Activated CD4-positive, CD25-positive, alpha-beta regulatory T cell treated with anti-CD3 and anti-CD28 coated beads, Interleukin-2, amount 50 U/mL, for 24 hours (primary cell): ENCODE data around the gene CLEC9A.
"Not testable (repeated sequence)": the region's sequence is repeated elsewhere in the genome, so short reads cannot be mapped to it uniquely, and the experiment has no call there.

Source experiments
- ATAC-seq, 2 donors: fragments of 150-1000 bp; cut with Tn5 transposase; one replicate each; pipeline ENCODE4 v1.10.0; 2021; ENCODE audit warnings: mild to moderate bottlenecking in 1 of 2, moderate library complexity in 1 of 2

CLEC9A gene

GRCh38 chr12:10030446-10030845, at the start of gene CLEC9A:
Gene CLEC9A (plus strand): TSS chr12:10030682. CDS start chr12:10052688, 22,006 bp downstream.
- ATAC-seq, result no peak

DNA sequence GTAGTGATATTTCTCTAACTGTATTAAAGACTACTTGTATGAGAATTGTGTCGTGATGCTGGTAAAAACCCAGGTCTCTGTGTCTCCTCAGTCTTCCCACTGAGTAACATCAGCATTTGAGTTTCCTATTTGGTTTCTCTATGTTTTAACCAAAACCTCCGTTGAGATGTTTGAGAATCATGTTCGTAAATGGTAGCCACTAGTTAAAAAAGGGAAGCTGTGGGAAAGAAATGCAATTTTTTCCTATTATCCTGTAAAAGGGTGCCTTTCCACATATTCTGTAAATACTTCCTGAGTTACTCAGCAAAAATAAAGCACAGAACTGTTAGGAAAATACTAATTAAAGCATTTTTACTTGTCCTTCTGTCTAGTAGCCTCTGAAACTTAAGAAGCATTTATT, 38.6 kb upstream of the CLEC9A start:
- ATAC-seq, result no peak

DNA sequence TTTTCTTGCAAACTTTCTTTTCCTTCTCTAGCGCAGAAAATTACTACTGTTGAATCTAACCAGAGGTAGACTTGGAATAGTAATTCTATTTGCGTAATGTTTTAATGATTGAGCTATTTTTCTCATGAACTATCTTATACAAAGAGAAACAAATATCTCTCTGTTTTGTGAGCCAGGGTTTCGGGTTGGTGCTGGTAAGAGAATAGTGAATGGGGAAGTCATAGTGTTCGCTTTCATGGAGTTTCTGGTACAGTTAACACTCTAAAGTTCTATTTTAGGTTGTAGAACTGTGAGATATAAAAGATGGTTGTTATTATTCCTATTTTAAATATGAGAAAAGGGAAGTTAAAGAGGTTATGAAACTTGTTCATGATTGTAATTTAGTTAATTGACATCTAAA, 38.2 kb upstream of the CLEC9A start:
- no peak for ATAC-seq

- ATAC-seq, result no peak
Observed at GRCh38 chr12:9999016-9999415, 31.5 kb upstream of the CLEC9A start, which contains the start of gene CLEC1B. Gene CLEC1B (minus strand): TSS chr12:9999121. CDS start chr12:9999100, 21 bp downstream.

GRCh38 chr12:10001171-10001776, 29.2 kb upstream of the CLEC9A start:
- no peak for ATAC-seq

DNA sequence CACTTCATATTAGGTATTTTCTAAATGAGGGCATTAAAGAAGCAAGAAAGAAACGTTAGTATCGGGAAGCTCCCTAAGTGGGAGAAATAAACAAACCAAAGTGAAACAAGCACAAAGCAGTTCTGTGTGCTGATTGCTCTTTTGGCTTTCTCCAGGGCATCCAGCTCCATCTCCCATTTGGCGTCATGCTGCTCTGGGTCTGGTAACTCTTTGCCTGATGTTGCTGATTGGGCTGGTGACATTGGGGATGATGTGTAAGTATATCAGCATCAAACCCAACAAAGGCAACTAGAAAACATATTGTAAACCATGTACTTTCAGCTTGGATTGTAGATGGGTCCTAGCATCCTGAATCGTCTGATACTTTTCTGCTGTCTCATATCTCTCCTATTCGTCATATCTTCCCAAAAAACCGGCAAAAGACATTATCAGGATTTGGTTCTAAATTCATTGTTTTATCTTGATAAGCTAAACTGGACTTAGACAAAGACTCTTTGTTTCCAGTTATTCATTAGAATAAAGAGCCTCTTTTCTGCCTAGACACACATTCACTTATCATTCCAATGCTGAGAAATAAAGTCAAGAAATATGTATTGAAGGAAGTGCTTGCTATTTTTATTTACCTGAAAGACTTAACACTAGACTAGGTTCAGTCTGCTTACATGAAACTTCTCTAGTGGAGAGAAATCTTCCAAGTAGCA, 17.7 kb upstream of the CLEC9A start:
- no peak for ATAC-seq

- ATAC-seq, result no peak
Observed at GRCh38 chr12:10015450-10015849, 15.0 kb upstream of the CLEC9A start.

DNA sequence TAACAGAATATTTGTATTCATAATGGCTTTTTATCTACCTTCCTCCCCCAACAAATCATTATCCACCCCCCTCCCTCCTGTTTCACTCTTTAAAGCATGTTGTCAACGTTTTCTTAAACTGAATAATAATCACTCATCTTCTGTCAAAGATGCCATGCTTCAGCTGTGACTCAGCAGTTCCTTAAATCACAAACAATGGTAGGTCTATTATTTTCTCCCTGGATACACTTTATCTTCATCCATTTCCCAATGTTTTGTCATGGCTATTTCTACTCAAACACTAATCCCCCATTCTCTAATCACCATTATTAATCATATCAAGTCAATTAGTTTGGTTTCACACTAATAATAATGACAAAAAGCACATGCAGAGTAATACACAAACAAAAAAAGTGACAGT, 13.6 kb upstream of the CLEC9A start:
- no peak for ATAC-seq

DNA sequence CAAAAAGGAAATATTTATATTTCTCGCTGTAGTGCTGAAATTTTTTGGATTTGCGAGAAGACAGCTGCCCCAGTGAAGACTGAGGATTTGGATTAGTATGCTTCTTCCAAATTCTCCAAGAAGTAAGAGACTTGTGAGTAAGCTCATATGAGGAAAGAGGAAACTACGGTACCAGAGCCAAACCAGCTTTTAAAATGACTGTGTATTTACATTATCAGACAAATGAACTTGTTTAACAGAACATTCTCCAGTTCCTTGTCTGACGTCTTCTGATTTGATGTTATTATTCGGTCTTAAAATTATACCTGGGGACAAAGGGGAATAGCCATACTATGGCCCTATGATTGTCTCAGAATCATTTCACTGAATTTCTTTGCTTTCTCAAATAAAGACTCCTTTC, 12.1 kb upstream of the CLEC9A start:
- no peak for ATAC-seq

GRCh38 chr12:10021342-10021741, 9.1 kb upstream of the CLEC9A start:
- ATAC-seq, result no peak

DNA sequence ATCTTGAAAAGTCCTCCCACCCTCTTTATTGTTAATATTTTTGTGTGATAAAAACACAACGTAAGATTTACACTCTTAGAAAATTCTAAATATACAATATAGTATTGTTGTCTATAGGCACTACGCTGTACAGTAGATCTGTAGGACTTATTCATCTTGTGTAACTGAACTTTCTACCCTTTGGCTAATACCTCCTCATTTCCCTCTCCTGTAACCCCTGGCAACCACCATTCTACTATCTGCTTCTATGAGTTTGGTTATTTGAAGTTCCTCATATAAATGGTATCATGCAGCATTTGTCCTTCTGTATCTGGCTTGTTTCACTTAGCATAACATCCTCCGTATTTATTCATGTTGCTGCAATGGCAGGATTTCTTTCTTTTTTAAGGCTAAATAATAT, 5.2 kb upstream of the CLEC9A start:
- ATAC-seq, result no peak

DNA sequence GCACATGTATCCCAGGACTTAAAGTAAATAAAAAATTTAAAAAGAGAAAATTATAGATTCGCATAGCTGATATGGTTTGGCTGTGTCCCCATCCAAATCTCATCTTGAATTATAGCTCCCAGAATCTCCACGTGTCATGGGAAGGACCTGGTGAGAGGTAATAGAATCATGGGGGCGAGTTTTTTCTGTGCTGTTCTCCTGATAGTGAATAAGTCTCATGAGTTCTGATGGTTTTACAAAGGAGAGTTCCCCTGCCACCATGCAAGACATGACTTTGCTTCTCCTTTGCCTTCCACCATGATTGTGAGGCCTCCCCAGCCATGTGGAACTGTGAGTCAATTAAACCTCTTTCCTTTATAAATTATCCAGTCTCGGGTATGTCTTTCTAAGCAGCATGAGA, 3.8 kb upstream of the CLEC9A start:
- not testable (repeated sequence) for ATAC-seq

- ATAC-seq, result no peak
Observed at GRCh38 chr12:10027311-10027710, 3.2 kb upstream of the CLEC9A start.

DNA sequence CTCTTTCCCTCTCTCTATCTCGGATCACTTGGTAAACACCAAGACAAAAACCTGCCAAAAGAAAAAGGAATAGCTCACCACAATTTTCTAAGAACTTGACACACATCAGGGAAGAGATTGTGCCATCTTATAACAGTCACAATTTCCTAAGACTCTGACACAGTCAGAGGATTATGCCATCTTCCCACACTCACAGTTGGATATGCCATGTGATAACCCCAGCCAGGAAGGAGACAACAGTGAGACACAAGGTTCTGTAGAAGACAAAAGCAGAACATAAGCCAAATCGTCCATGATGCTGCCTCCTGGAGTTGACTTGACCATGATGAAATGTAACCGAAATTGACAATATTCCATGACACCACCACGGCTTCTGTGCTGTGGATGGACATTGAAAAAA, 2.8 kb upstream of the CLEC9A start:
- ATAC-seq, result no peak

DNA sequence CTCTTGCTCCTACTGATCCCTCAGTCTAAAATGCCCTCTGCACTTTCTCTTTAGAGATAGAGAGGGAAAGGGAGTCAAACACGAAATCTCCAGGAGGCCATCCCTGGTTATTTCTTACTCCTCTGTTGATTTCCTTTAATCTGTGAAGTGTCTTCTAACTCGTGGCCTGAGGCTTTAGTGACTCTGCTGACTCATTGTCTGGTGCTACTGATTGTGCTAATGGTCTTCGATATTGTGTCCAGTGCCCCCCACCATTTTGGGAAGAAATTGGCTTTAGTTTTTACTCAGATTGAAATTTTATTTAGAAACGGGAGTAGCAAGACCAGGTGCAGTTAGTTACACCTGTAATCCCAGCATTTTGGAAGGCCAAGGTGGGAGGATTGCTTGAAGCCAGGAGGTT, 839 bp downstream of the CLEC9A start:
- no peak for ATAC-seq

DNA sequence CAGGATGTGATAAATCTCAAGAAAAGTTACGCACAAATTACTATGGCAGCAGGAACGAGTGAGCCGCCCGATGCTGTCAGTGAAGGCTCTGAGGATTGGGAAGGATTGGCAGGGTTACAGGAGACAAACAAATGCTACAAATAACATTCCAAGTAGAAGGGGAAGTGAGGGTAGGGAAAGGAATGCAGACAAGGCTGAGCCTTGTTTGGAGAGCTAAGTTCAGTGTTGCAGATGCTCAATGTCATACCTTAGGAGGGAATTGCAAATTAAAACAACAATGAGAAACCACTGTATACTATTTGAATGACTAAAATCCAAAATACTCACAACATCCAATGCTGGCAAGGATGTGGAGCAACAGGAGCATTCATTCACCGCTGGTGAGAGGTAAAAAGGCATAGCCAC, 1.3 kb downstream of the CLEC9A start:
- ATAC-seq, result no peak

GRCh38 chr12:10033783-10034545, 3.5 kb downstream of the CLEC9A start:
- ATAC-seq, result no peak

DNA sequence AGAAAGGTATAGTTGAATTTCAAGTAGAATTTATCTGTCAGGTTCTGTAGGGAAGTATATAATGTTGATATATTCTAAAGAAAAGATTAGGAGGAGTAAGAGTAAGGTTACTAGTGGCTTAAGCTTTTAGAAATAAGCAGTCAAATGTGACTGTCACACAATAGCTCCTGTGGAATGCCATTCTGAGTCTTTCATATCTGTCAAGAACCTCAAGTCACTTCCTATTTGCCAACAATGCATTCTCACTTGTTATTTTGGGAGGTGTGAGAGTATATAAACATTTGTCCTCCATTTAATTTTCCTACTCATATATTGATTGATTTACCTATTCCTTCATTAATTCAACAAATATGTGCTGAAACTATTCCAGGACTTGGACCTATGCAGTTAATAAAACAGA, 11.7 kb downstream of the CLEC9A start:
- no peak for ATAC-seq

- no peak for ATAC-seq
Observed at GRCh38 chr12:10048526-10048925, 18.0 kb downstream of the CLEC9A start.

- no peak for ATAC-seq
Observed at GRCh38 chr12:10052193-10052913, 21.9 kb downstream of the CLEC9A start.

- ATAC-seq, result no peak
Observed at GRCh38 chr12:10058387-10058786, 27.9 kb downstream of the CLEC9A start.

GRCh38 chr12:10065241-10065640, 34.8 kb downstream of the CLEC9A start:
- no peak for ATAC-seq

- no peak for ATAC-seq
Observed at GRCh38 chr12:10067264-10067663, 36.8 kb downstream of the CLEC9A start.
